GM23338 (cell line): ENCODE results near the gene OPRL1. TPM values are rescaled to one million over a fixed set of nuclear protein-coding genes. Genes with fewer than 3 reads are reported as not detected.
"Not testable (repeated sequence)": the region's sequence is repeated elsewhere in the genome, so short reads cannot be mapped to it uniquely, and the experiment has no call there.

ENCODE experiments used
- ATAC-seq: fragments of 200-7000 bp; cut with Tn5 transposase; 3 replicates; pipeline ENCODE4 v1.9.1; 2020
- DNase-seq: peaks from one replicate; pipeline ENCODE4 v3.0.0-alpha.2; 2015; ENCODE audit warnings: low spot score
- H2AFZ ChIP-seq: fragments of 200-600 bp; sonication (generic); 2 replicates; pipeline ENCODE4 v1.8.0; 2016; ENCODE audit warnings: antibody characterized with exemption, mild to moderate bottlenecking, moderate library complexity
- H3F3A ChIP-seq: fragments of 200-600 bp; sonication (generic); replicated peaks from 2 replicates; pipeline ENCODE4 v1.8.0; 2017; ENCODE audit warnings: antibody characterized with exemption, mixed run types, low read depth
- H3K27ac ChIP-seq: fragments of 200-600 bp; sonication (generic); 2 replicates; pipeline ENCODE4 v1.6.1; 2016; ENCODE audit warnings: low read depth
- H3K27me3 ChIP-seq: fragments of 200-600 bp; sonication (generic); 2 replicates; pipeline ENCODE4 v1.8.0; 2016; ENCODE audit warnings: mild to moderate bottlenecking, mixed run types, moderate library complexity; ENCODE audit not compliant: insufficient read depth
- H3K36me3 ChIP-seq: fragments of 200-600 bp; sonication (generic); 2 replicates; pipeline ENCODE4 v1.8.0; 2016; ENCODE audit warnings: mild to moderate bottlenecking; ENCODE audit not compliant: insufficient read depth
- H3K4me1 ChIP-seq: fragments of 200-600 bp; sonication (generic); 2 replicates; pipeline ENCODE4 v1.8.0; 2016; ENCODE audit warnings: mild to moderate bottlenecking, moderate library complexity; ENCODE audit not compliant: insufficient read depth
- H3K4me2 ChIP-seq: fragments of 200-600 bp; sonication (generic); 2 replicates; pipeline ENCODE4 v1.7.1; 2017; ENCODE audit warnings: mixed run types
- H3K4me3 ChIP-seq: fragments of 200-600 bp; sonication (generic); 2 replicates; pipeline ENCODE4 v1.6.1; 2016; ENCODE audit warnings: mixed run types
- H3K79me2 ChIP-seq: fragments of 200-600 bp; sonication (generic); replicated peaks from 2 replicates; pipeline ENCODE4 v1.8.0; 2017; ENCODE audit warnings: mild to moderate bottlenecking; ENCODE audit not compliant: insufficient read depth
- H3K9me2 ChIP-seq: fragments of 200-600 bp; sonication (generic); 2 replicates; pipeline ENCODE4 v1.8.0; 2017; ENCODE audit not compliant: insufficient read depth
- H4K20me1 ChIP-seq: fragments of 200-600 bp; sonication (generic); replicated peaks from 2 replicates; pipeline ENCODE4 v1.8.0; 2017; ENCODE audit warnings: mild to moderate bottlenecking; ENCODE audit not compliant: insufficient read depth
- H3K27ac Mint-ChIP-seq: 2 replicates; pipeline ENCODE4 v1.8.0; 2020; ENCODE audit warnings: inconsistent platforms, mild to moderate bottlenecking, moderate library complexity, mixed read lengths
- H3K27me3 Mint-ChIP-seq: 3 replicates; pipeline ENCODE4 v1.8.0; 2022; ENCODE audit warnings: low read depth, mild to moderate bottlenecking, moderate library complexity, mixed read lengths, inconsistent platforms; ENCODE audit not compliant: insufficient read depth, poor library complexity
- H3K36me3 Mint-ChIP-seq: 3 replicates; pipeline ENCODE4 v1.8.0; 2021; ENCODE audit warnings: low read depth, mild to moderate bottlenecking, inconsistent platforms, moderate library complexity, mixed read lengths
- H3K4me1 Mint-ChIP-seq: 3 replicates; pipeline ENCODE4 v1.8.0; 2020; ENCODE audit warnings: mild to moderate bottlenecking, inconsistent platforms, mixed read lengths
- H3K4me3 Mint-ChIP-seq: 3 replicates; pipeline ENCODE4 v1.8.0; 2021; ENCODE audit warnings: moderate library complexity, mild to moderate bottlenecking, inconsistent platforms, mixed read lengths
- H3K9me3 Mint-ChIP-seq: 3 replicates; pipeline ENCODE4 v1.8.0; 2020; ENCODE audit warnings: moderate library complexity, mild to moderate bottlenecking, inconsistent platforms, mixed read lengths
- CREB1 ChIP-seq: fragments of 250-450 bp; sonication (Bioruptor Pico); IDR thresholded peaks from 2 replicates; pipeline ENCODE4 v1.5.0; 2020; ENCODE audit warnings: low read depth, mild to moderate bottlenecking, moderate library complexity
- CTCF ChIP-seq, 2 experiments: fragments of 200-600 bp in 1 of 2; sonication (generic) in 1 of 2; conservative IDR thresholded peaks; 2 replicates each; pipeline versions ENCODE4 v1.5.1 to v1.6.1; 2016 to 2017; ENCODE audit warnings: antibody characterized with exemption in 2 of 2, low read depth in 2 of 2, mild to moderate bottlenecking in 2 of 2, moderate library complexity in 1 of 2
- ETS1 ChIP-seq: IDR thresholded peaks from 2 replicates; pipeline ENCODE4 v1.6.1; 2016; ENCODE audit warnings: antibody characterized with exemption
- EZH2 ChIP-seq: fragments of 200-600 bp; sonication (generic); IDR thresholded peaks from one replicate; pipeline ENCODE4 v1.8.0; 2017; ENCODE audit warnings: antibody characterized with exemption, mild to moderate bottlenecking, low read depth; ENCODE audit not compliant: unreplicated experiment
- EZH2phosphoT487 ChIP-seq: fragments of 200-600 bp; sonication (generic); IDR thresholded peaks from one replicate; pipeline ENCODE4 v1.8.1; 2018; ENCODE audit warnings: antibody characterized with exemption; ENCODE audit not compliant: unreplicated experiment
- JUNB ChIP-seq: IDR thresholded peaks from one replicate; pipeline ENCODE4 v1.6.1; 2016; ENCODE audit warnings: antibody characterized with exemption; ENCODE audit not compliant: unreplicated experiment
- NANOG ChIP-seq: IDR thresholded peaks from 2 replicates; pipeline ENCODE4 v1.6.1; 2016; ENCODE audit warnings: antibody characterized with exemption, borderline replicate concordance
- POLR2AphosphoS5 ChIP-seq: IDR thresholded peaks from 2 replicates; pipeline ENCODE4 v1.6.1; 2016; ENCODE audit warnings: antibody characterized with exemption, low read depth
- REST ChIP-seq: IDR thresholded peaks from one replicate; pipeline ENCODE4 v1.6.1; 2018; ENCODE audit warnings: antibody characterized with exemption; ENCODE audit not compliant: unreplicated experiment
- STAT1 ChIP-seq: IDR thresholded peaks from one replicate; pipeline ENCODE4 v1.6.1; 2016; ENCODE audit warnings: antibody characterized with exemption; ENCODE audit not compliant: unreplicated experiment
- ZNF114 ChIP-seq: fragments of 250-450 bp; sonication (Bioruptor Pico); IDR thresholded peaks from 2 replicates; pipeline ENCODE4 v1.5.0; 2020; ENCODE audit warnings: mild to moderate bottlenecking, moderate library complexity
- ZNF331 ChIP-seq: fragments of 250-450 bp; sonication (Bioruptor Pico); IDR thresholded peaks from 2 replicates; pipeline ENCODE4 v1.5.0; 2020; ENCODE audit warnings: low read depth, mild to moderate bottlenecking, moderate library complexity
- polyA plus RNA-seq: library from polyadenylated mRNA; unstranded; fragments of >200 nt; fragmentation: Nextera tagmentation; extraction: Ambion mirVana; gene quantifications from 2 replicates; pipeline ENCODE4 v1.2.1, GENCODE V29; 2016
- total RNA-seq: library from RNA; depleted of rRNA; stranded (reverse); fragments of >200 nt; shearing (Covaris generic); gene quantifications from 2 replicates; pipeline ENCODE4 v1.2.3, GENCODE V29; 2014

The OPRL1 gene
- total and polyA plus RNA-seq, 2 experiments from 2014 or later: 0.27 to 1.1 TPM

GRCh38 chr20:64122927-64123326, 43.0 kb downstream of the OPRL1 start:
- DNase-seq, H3F3A ChIP-seq, H3K9me3 Mint-ChIP-seq, H2AFZ ChIP-seq, H3K4me1 ChIP-seq, H3K79me2 ChIP-seq, H3K4me1 Mint-ChIP-seq, H4K20me1 ChIP-seq, H3K36me3 Mint-ChIP-seq, H3K4me3 Mint-ChIP-seq, H3K4me3 ChIP-seq, ATAC-seq, H3K9me2 ChIP-seq, H3K27ac Mint-ChIP-seq, H3K4me2 ChIP-seq, H3K27me3 ChIP-seq, H3K36me3 ChIP-seq, H3K27ac ChIP-seq: not testable (repeated sequence)
- peaks cover 11% of the 10 kb centered on the region for H3K27me3 Mint-ChIP-seq

- H3K9me2 ChIP-seq, H3K4me1 Mint-ChIP-seq, H3F3A ChIP-seq, H3K27me3 ChIP-seq, H3K27ac Mint-ChIP-seq, H3K9me3 Mint-ChIP-seq, H3K4me1 ChIP-seq, H3K36me3 ChIP-seq, H2AFZ ChIP-seq, H3K4me3 ChIP-seq, H3K27ac ChIP-seq, H4K20me1 ChIP-seq, H3K79me2 ChIP-seq, H3K36me3 Mint-ChIP-seq, DNase-seq, H3K4me2 ChIP-seq, H3K4me3 Mint-ChIP-seq, ATAC-seq: not testable (repeated sequence)
- peaks cover 11% of the 10 kb centered on the region for H3K27me3 Mint-ChIP-seq
Observed at GRCh38 chr20:64123517-64123916, 43.6 kb downstream of the OPRL1 start.

- Histone ChIP-seq H3K4me3 (no peak overlapping the region), H3K79me2 (no peaks in the 10 kb centered on the region)
- peaks cover 10% of the 10 kb centered on the region for H3K9me3 Mint-ChIP-seq
- TF ChIP-seq JUNB: no peak
- no peak for TF ChIP-seq STAT1
- TF ChIP-seq CTCF (conservative IDR thresholded peaks at IDR 0.05; ENCODE audit: low read depth in 2 of 2): no peak
- no peak for TF ChIP-seq POLR2AphosphoS5
- no peak for TF ChIP-seq EZH2phosphoT487
- no peak for TF ChIP-seq ETS1
- TF ChIP-seq EZH2: no peak
- TF ChIP-seq NANOG: no peak
- no peak for TF ChIP-seq ZNF114
- no peak for TF ChIP-seq REST
- TF ChIP-seq CREB1 (CRISPR knock-in tag): no peak
- no peak for TF ChIP-seq ZNF331
Observed at GRCh38 chr20:64129146-64129782, 49.4 kb downstream of the OPRL1 start.

More at GRCh38 chr20:64129146-64129782, 49.4 kb downstream of the OPRL1 start:
- no peak for ATAC-seq
- Histone ChIP-seq H2AFZ (no peak overlapping the region), H3K36me3 (no peaks in the 10 kb centered on the region), H3K27me3 (no peaks in the 10 kb centered on the region), H3K4me2 (no peak overlapping the region), H3K4me1 (no peaks in the 10 kb centered on the region), H4K20me1 (no peaks in the 10 kb centered on the region), H3K9me2 (no peaks in the 10 kb centered on the region), H3K27ac (no peak overlapping the region), H3F3A (no peaks in the 10 kb centered on the region)
- H3K4me1 Mint-ChIP-seq: no peaks in the 10 kb centered on the region
- H3K36me3 Mint-ChIP-seq: no peaks in the 10 kb centered on the region
- DNase-seq: no peak
- no peak overlapping the region for H3K27ac Mint-ChIP-seq
- H3K4me3 Mint-ChIP-seq: no peak overlapping the region
- H3K27me3 Mint-ChIP-seq: no peaks in the 10 kb centered on the region
